SH-SY5Y (cell line): ENCODE data around the gene OSBP.

Experiments used
- GATA2 ChIP-seq: IDR thresholded peaks from 2 replicates; pipeline ENCODE4 v1.6.1; 2011; ENCODE audit warnings: mild to moderate bottlenecking, low read depth, low read length
- GATA3 ChIP-seq: IDR thresholded peaks from 2 replicates; pipeline ENCODE4 v1.6.1; 2011; ENCODE audit warnings: low read depth, mild to moderate bottlenecking, low read length, moderate library complexity

- TF ChIP-seq GATA2 (no peak), GATA3 (no peak)
These were observed 13.8 kb downstream of the OSBP start for GRCh38 chr11:59601788-59602187.
